GM19193 (cell line): ENCODE measurements around the gene AKAP3.
A peak's percentile ranks its signal among the peaks of the same experiment; 100 is the strongest.

Source experiments
- POLR2A ChIP-seq: IDR thresholded peaks from 4 replicates; pipeline ENCODE4 v1.6.1; 2011; ENCODE audit not compliant: insufficient read depth, insufficient read length; ENCODE audit errors: extremely low read depth

Gene AKAP3

GRCh38 chr12:4648501-4649357, at the start of gene AKAP3, which contains the start of gene NDUFA9:
Gene AKAP3 (minus strand): TSS chr12:4649051. CDS start chr12:4638196, 10,855 bp downstream.
Gene NDUFA9 (plus strand): TSS chr12:4649114. CDS start chr12:4649127, 13 bp downstream.
- TF ChIP-seq POLR2A, result peak; percentile 96

- no peak for TF ChIP-seq POLR2A
Measured at GRCh38 chr12:4690760-4691159, 41.9 kb upstream of the AKAP3 start.

- no peak for TF ChIP-seq POLR2A
Measured at GRCh38 chr12:4685317-4685716, 36.5 kb upstream of the AKAP3 start.

- TF ChIP-seq POLR2A, result no peak
Measured at GRCh38 chr12:4681732-4682131, 32.9 kb upstream of the AKAP3 start.

- TF ChIP-seq POLR2A, result no peak
Measured at GRCh38 chr12:4679711-4680110, 30.9 kb upstream of the AKAP3 start.

GRCh38 chr12:4665236-4665635, 16.4 kb upstream of the AKAP3 start:
- TF ChIP-seq POLR2A, result no peak

- no peak for TF ChIP-seq POLR2A
Measured at GRCh38 chr12:4663971-4664505, 15.2 kb upstream of the AKAP3 start.

GRCh38 chr12:4653691-4654090, 4.8 kb upstream of the AKAP3 start:
- TF ChIP-seq POLR2A, result no peak

- no peak for TF ChIP-seq POLR2A
Measured at GRCh38 chr12:4653257-4653656, 4.4 kb upstream of the AKAP3 start.

- no peak for TF ChIP-seq POLR2A
Measured at GRCh38 chr12:4649358-4649661, 459 bp upstream of the AKAP3 start.

- TF ChIP-seq POLR2A, result no peak
Measured at GRCh38 chr12:4648104-4648500, 749 bp downstream of the AKAP3 start.

- TF ChIP-seq POLR2A, result no peak
Measured at GRCh38 chr12:4645023-4645422, 3.8 kb downstream of the AKAP3 start.

- no peak for TF ChIP-seq POLR2A
Measured at GRCh38 chr12:4643747-4644146, 5.1 kb downstream of the AKAP3 start.

GRCh38 chr12:4630262-4630661, 18.6 kb downstream of the AKAP3 start:
- no peak for TF ChIP-seq POLR2A

- no peak for TF ChIP-seq POLR2A
Measured at GRCh38 chr12:4628406-4628805, 20.4 kb downstream of the AKAP3 start.

- TF ChIP-seq POLR2A, result no peak
Measured at GRCh38 chr12:4626543-4626942, 22.3 kb downstream of the AKAP3 start.
